Esophagus muscularis mucosa (tissue), 3 donors: ENCODE results near the gene FOXF2.

Experiments
- CTCF ChIP-seq, 3 experiments: fragments of 200-600 bp in 2 of 3; fragments of 450-650 bp in 1 of 3; sonication (generic) in 2 of 3; IDR thresholded peaks; one replicate each; pipeline ENCODE4 v1.5.1; 2017 to 2019; ENCODE audit warnings: antibody characterized with exemption in 3 of 3, mild to moderate bottlenecking in 2 of 3, moderate library complexity in 1 of 3
- POLR2AphosphoS5 ChIP-seq, 2 donors: sonication (generic); formaldehyde crosslinking; IDR thresholded peaks; one replicate each; pipeline ENCODE4 v1.6.1; 2017; ENCODE audit warnings: antibody characterized with exemption in 2 of 2

DNA sequence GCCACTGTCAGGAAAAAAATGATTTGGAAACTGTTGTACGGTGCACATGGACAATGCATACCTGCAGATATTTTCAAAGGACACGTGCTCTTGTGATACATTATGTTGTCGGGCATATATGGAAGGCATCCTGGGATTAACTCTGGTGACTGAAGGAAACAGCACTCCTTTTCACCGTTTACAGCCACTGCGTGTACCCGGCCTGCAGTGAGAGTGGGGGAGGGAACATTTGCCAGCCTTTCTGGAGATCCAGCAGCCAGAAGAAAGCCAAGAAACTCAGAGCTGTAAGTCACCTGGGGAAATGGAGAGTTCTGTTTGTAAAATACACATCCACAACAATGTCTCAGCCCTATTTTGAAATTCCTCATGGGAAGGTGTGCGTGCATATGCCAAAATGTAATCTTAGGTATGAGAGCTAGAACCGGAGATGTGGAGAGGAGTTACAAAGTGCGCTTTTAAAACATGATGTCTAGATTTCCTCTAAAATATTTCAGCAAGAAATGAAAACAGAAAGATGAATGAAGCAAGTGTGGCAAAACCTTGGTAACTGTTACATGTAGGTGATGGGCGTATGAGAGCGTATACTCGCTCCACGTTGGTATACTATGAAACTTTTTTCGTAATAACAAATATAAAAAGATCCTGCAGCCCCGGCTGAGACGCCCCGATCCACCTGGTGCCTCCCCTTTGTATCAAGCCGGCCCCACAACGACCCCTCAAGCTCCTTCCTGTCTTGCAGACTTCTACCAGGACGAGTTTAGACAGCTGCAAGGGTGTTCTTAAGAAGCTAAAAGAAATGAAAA is 8.6 kb upstream of the FOXF2 start:
- TF ChIP-seq CTCF (IDR thresholded peaks at IDR 0.05) (no peak), POLR2AphosphoS5 (IDR thresholded peaks at IDR 0.05) (no peak)
